Kidney epithelial cell (primary cell): ENCODE measurements around the gene NPAS1. TPM values are rescaled to one million over a fixed set of nuclear protein-coding genes. Genes with fewer than 3 reads are reported as not detected.

Source experiments
- DNase-seq: peaks from one replicate; pipeline ENCODE4 v3.0.0-alpha.2; 2010; ENCODE audit warnings: low read depth
- H3K27me3 ChIP-seq: 2 replicates; pipeline ENCODE4 v1.6.0; 2011; ENCODE audit warnings: low read length; ENCODE audit not compliant: control insufficient read depth, insufficient read depth
- H3K36me3 ChIP-seq: 2 replicates; pipeline ENCODE4 v1.5.1; 2011; ENCODE audit warnings: low read length; ENCODE audit not compliant: control insufficient read depth, insufficient read depth
- H3K4me3 ChIP-seq: 2 replicates; pipeline ENCODE4 v1.5.1; 2011; ENCODE audit warnings: low read depth, mild to moderate bottlenecking, control low read depth, low read length
- total RNA-seq: library from RNA; depleted of rRNA; stranded (reverse); fragments of >200 nt; gene quantifications from 2 replicates; pipeline ENCODE4 v1.2.3, GENCODE V29; 2015
- TF ChIP-seq, protein P1 (sequence below): IDR thresholded peaks from 2 replicates; pipeline ENCODE4 v1.5.1; 2011; ENCODE audit warnings: mild to moderate bottlenecking, moderate library complexity, low read length, control low read depth, inconsistent platforms; ENCODE audit not compliant: insufficient read depth, poor library complexity, severe bottlenecking

NPAS1 gene
- total RNA-seq, 1 donor from 2014 or later, result 1.6 TPM

DNA sequence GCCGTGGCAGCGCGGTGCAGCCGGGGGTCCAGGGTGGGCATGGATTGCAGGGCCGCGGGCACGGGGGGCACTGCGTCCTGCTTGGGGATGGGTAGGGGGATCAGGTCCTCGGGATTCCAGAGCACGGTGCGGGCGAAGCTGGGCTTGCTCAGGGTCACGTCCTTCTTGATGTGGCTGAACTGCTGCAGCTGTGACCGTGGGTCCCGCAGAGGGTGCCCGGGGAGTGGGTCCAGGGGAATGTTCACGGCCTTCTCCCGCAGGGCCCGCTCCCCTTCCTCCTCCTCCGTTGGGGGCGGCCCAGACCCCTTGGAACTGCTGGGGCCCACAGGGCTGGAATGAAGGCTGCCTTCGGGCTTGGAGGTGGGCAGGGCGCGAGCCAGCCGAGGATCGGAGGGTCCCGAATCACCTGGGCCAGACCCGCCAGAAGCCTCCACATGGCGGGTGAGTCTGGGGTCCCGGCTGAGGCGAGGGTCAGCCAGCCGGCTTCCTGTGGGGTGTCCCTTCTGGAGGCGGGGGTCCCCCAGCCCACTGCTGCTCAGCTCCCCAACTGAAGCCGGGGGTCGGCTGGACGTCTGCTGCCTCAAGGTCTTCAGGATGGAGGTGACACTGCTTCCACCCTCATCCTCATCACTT is 47.7 kb downstream of the NPAS1 start:
- no peak for DNase-seq
- TF ChIP-seq, protein P1, sequence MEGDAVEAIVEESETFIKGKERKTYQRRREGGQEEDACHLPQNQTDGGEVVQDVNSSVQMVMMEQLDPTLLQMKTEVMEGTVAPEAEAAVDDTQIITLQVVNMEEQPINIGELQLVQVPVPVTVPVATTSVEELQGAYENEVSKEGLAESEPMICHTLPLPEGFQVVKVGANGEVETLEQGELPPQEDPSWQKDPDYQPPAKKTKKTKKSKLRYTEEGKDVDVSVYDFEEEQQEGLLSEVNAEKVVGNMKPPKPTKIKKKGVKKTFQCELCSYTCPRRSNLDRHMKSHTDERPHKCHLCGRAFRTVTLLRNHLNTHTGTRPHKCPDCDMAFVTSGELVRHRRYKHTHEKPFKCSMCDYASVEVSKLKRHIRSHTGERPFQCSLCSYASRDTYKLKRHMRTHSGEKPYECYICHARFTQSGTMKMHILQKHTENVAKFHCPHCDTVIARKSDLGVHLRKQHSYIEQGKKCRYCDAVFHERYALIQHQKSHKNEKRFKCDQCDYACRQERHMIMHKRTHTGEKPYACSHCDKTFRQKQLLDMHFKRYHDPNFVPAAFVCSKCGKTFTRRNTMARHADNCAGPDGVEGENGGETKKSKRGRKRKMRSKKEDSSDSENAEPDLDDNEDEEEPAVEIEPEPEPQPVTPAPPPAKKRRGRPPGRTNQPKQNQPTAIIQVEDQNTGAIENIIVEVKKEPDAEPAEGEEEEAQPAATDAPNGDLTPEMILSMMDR, result no peak
- H3K36me3 ChIP-seq, result no peaks in the 10 kb centered on the region
- no peak overlapping the region for H3K4me3 ChIP-seq
- no peaks in the 10 kb centered on the region for H3K27me3 ChIP-seq

- H3K36me3 ChIP-seq, result peaks cover 1% of the 10 kb centered on the region
- TF ChIP-seq, protein P1, result no peak
Measured at GRCh38 chr19:47068246-47068645, 48.6 kb downstream of the NPAS1 start.

DNA sequence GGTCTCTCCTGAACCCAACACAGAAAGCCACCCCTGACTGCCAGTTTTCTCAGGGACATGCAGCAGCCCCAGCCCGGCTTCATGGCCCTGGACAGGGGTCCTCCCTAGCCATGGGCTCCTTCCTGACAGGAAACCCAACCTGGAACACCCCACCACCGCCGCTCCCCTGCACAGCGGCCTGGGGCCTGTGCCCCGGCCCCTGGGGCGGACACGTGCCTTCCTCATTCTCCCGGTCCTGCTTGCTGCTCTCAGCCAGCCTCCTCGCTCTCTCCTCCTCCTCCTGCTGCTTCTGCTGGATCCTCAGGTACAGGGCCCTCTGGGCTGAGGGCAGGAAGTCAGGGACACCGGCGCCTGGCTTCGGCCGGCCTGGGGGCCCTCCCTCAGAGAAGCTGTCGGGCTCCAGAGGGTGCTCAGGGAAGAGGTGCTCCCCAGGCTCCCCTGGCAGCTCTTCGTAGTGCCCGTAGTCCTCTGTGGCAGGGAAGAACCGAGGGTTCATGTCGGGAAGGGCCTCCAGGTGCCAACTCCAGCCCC is 49.3 kb downstream of the NPAS1 start:
- no peak for DNase-seq
- no peak overlapping the region for H3K4me3 ChIP-seq
- H3K36me3 ChIP-seq, result peaks cover 1% of the 10 kb centered on the region
- TF ChIP-seq, protein P1, result no peak
- no peaks in the 10 kb centered on the region for H3K27me3 ChIP-seq

More at GRCh38 chr19:47068246-47068645, 48.6 kb downstream of the NPAS1 start:
- Histone ChIP-seq H3K27me3 (no peaks in the 10 kb centered on the region), H3K4me3 (no peak overlapping the region)
- DNase-seq, result no peak

GRCh38 chr19:47069795-47070194 is 50.2 kb downstream of the NPAS1 start:
- TF ChIP-seq, protein P1, result no peak
- no peak for DNase-seq
- peaks cover 1% of the 10 kb centered on the region for H3K36me3 ChIP-seq

DNA sequence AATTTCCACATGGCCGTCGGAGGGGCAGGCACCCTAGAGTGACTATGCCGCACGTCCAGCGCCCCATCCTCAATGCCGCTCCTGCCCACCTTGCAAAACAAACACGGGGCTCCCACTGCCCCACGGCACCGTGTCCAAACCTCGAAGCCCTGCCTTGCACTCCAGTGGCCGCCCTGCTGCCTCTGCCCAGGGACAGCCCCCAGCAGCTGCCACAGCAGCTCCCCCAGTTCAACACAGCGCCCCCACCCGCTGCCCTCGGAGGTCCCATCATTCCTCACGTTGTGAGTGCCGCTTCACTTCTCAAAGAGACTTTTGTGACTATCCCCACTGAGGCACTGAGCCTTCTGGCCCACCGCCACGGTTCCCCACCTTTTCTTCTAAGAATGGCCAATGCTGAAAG is 51.1 kb downstream of the NPAS1 start:
- Histone ChIP-seq H3K4me3 (no peak overlapping the region), H3K27me3 (no peaks in the 10 kb centered on the region), H3K36me3 (peaks cover 1% of the 10 kb centered on the region)
- DNase-seq, result no peak
- TF ChIP-seq, protein P1, result no peak

More at GRCh38 chr19:47069795-47070194, 50.2 kb downstream of the NPAS1 start:
- H3K4me3 ChIP-seq, result no peak overlapping the region
- H3K27me3 ChIP-seq, result no peaks in the 10 kb centered on the region

DNA sequence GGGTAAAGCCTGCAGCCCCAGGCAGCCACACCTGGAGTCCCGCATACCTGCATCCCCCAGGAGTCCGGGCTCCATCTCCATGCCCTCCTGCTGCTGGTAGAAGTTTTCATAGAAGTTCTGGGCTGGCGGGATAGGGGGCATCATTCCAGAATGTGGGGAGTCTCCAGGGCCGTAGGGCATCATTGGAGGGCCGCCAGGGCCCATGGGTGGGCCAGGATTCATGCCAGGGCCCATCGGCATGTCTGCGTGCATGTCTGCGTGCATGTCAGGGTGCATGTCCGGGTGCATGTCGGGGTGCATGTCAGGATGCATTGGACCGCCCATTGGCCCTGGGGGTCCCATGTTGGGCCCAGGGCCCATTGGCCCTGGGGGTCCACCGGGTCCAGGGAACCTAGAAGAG is 52.1 kb downstream of the NPAS1 start:
- Histone ChIP-seq H3K4me3 (no peak overlapping the region), H3K27me3 (no peaks in the 10 kb centered on the region), H3K36me3 (peaks cover 2% of the 10 kb centered on the region)
- DNase-seq, result no peak
- TF ChIP-seq, protein P1, result no peak
